GM21576 (cell line): ENCODE measurements around the gene MTRF1L.
"Not testable (repeated sequence)": the region's sequence is repeated elsewhere in the genome, so short reads cannot be mapped to it uniquely, and the experiment has no call there.

Experiments used
- ATAC-seq: cut with Tn5 transposase; IDR thresholded peaks from one replicate; pipeline ENCODE4 v1.9.1; 2021; ENCODE audit warnings: mild to moderate bottlenecking, moderate library complexity; ENCODE audit not compliant: unreplicated experiment

Gene MTRF1L

DNA sequence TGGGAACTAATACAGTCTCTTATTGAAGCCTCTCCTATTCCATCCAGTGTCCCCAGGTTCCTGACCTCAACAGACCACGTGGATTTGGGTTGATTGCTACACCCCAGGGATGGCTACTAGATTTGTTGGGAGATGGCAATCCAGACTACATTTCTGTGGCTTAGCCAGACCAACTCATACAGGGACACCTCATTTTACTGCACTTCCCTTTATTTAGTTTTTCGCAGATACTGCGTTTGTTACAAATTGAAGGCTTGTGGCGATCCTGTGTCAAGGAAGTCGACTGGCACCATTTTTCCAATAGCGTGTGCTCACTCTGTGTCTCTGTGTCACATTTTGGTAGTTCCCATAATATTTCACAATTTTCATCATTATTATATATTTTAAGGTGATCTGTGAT is 10.3 kb upstream of the MTRF1L start:
- no peak for ATAC-seq

- no peak for ATAC-seq
Observed at GRCh38 chr6:153003366-153003690, 819 bp upstream of the MTRF1L start.

- ATAC-seq: peak; percentile 18
Observed at GRCh38 chr6:153001767-153002612, 519 bp downstream of the MTRF1L start.

- not testable (repeated sequence) for ATAC-seq
Observed at GRCh38 chr6:153000790-153001189, 1.7 kb downstream of the MTRF1L start.

DNA sequence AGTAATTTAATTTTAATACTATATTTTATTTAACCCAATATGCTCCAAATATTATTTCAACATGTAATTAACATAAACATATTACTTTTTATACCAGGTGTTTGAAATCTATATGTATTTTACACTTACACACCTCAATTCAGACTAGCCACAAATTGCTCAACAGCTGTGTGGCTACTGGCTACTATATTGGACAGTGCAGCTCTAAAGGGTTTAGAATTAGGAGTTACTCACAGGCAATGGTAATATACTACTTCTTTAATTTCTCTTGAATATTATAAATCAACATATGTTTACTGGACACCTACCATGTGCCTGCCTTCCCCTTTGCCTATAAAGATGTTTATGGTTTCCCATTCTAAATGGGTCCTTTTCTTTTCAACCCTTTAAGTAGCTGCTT is 2.3 kb downstream of the MTRF1L start:
- no peak for ATAC-seq

GRCh38 chr6:152999538-152999937 is 3.0 kb downstream of the MTRF1L start:
- ATAC-seq: not testable (repeated sequence)

DNA sequence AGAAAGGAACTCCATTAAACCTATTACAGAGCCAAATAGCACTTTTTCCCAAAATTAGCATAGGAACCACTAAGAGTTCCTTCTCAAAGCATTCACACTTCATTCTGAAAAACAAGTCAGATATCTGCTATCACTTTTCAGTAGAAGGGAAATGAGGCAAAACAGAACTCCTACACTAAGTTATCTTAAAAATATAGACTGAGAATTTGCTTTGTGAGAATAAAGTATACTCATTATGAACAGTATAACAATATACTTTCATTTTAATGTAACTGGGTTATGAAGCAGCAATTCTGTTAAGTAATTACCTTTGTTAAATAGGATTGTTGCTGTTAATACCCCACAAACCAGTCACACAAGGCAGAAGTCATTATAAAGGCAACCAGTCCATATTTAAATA is 8.7 kb downstream of the MTRF1L start:
- no peak for ATAC-seq

DNA sequence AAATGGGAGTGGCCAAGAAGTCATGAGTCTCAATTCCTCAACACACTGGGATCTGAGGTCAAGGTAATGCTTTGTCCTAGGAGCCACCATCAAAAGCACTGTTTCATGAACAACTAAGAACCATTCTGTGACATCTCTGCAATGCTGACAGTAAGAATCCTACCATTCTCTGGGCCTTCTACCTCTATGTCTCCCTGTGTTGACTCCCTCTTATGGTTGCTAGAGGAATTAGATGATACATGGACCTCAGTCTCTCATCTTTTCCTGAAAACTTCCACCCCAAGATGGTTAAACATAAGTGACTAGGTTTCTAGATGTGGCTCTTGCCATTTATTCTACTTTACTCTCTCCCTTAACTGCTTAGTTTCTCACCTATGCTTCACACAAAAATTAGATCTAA is 9.1 kb downstream of the MTRF1L start:
- ATAC-seq: no peak

- ATAC-seq: no peak
Observed at GRCh38 chr6:152986978-152987377, 15.5 kb downstream of the MTRF1L start.

GRCh38 chr6:152985300-152985699 is 17.2 kb downstream of the MTRF1L start:
- not testable (repeated sequence) for ATAC-seq

- peak; percentile 30 for ATAC-seq
Observed at GRCh38 chr6:152984513-152984872, 18.0 kb downstream of the MTRF1L start.

GRCh38 chr6:152983637-152984512 is 18.6 kb downstream of the MTRF1L start:
- ATAC-seq: peak; percentile 16

DNA sequence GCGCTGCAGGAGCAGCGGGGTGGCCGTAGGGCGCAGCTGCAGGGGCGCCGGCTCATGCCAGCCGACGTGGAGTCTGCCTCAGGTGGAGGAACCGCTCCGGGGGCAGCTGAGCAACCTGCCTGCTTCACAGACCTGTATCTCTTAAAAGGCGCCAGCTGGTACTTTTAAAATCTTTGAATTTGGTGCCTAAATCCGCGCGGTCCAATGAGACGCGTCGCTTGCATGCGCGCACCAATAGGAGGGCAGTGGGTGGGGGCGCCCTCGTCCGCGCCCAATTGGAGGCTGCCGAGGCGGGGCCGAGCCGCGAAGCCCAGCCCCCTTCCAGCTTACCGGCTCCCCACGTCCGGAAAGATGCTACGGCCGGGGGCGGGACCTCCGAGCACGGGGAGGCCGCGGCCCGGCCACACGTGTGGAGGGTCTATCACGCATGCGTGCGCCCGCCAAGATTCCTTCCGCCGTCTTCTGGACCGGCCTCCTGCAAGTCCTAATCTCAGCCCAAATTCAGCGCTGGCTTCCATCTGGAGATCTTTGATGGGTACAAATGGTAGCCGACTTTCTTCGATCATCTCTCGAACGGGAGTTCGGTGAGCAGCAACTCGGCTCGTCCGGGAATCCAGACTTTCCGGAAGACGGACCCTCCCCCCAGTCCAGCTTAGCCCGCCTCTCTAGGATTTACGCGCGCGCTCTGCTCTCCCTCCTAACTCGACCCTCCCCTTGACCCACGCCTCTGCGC is 19.4 kb downstream of the MTRF1L start, which contains the start of gene FBXO5:
FBXO5 (minus strand) TSS at position 138 of the 733 bp plus-strand sequence; CDS start at position 56, 82 bp downstream.
- ATAC-seq: peak; percentile 83

GRCh38 chr6:152981989-152982903 is 20.3 kb downstream of the MTRF1L start:
- no peak for ATAC-seq

DNA sequence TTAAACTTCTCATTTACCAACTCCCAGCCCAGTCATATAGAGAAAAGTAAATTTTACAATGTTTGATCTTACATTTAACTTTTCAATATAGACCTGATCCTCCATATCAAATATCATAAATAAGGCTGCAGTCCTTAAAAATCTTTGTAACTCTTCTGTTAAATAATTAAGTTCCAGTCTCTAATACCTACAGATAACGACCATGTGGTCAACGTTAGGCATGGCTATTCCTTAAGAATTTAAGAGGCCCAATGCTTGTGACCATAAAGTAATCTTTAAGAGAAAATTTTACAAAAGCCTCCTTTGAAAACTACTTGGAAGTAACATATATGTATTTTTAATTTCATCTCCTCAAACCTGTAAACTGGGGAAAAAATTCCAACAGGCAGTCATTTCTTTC is 21.3 kb downstream of the MTRF1L start:
- ATAC-seq: no peak

- ATAC-seq: no peak
Observed at GRCh38 chr6:152980656-152981055, 21.9 kb downstream of the MTRF1L start.

DNA sequence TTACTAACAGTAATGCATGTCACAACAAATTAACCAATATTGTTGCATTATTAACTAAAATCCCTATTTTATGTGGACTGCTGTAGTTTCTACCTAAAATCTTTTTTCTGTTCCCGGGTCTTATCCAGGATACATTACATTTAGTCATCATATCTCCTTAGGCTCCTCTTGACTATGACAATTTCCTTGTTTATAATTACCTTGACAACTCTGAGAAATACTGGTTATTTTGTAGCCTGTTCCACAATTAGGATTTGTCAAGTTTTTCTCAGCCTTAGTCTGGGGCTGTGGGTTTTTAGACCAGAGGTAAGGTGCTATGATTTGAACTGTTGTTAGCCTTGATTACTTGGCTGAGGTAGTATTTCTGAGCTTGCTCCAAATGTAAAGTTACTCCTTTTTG is 23.4 kb downstream of the MTRF1L start:
- no peak for ATAC-seq

DNA sequence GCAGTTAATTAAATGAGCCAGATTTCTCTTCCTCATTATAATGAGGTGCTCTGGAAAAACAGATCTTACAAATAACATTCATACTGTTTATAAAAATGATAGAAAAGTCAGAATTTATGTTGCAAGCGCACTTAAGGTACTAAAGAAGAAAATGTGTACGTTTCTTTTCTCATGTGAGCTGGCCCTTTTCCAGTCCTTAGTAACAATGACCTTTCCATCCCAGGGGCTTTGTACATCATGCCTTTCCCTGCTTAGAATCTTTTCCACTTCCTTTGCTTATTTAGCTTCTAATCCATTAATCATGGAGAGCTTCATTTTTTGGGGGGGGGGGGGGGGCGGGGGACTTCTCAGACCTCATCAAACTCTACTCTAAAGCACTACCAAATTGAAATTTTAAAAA is 24.5 kb downstream of the MTRF1L start:
- ATAC-seq: no peak

GRCh38 chr6:152977556-152977955 is 25.0 kb downstream of the MTRF1L start:
- no peak for ATAC-seq

- ATAC-seq: no peak
Observed at GRCh38 chr6:152976749-152977148, 25.8 kb downstream of the MTRF1L start.
